ENCODE results near the gene ELMO1.

DNA sequence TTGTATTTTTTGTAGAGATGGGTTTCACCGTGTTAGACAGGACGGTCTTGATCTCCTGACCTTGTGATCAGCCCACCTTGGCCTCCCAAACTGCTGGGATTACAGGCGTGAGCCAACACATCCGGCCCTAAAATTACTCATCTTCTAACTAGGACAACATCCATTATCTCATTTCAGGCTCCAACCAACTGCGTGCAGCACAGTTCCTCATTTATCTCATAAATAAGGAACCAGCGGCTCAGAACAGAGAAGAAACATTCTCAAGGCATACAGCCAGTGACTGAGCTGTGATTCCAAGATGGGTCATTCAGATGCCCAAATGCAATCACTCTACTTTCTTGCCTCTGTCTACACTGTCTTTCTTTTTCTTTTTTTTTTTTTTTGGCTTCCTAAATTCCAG, 356.1 kb downstream of the ELMO1 start:
- TF ChIP-seq, protein P1, sequence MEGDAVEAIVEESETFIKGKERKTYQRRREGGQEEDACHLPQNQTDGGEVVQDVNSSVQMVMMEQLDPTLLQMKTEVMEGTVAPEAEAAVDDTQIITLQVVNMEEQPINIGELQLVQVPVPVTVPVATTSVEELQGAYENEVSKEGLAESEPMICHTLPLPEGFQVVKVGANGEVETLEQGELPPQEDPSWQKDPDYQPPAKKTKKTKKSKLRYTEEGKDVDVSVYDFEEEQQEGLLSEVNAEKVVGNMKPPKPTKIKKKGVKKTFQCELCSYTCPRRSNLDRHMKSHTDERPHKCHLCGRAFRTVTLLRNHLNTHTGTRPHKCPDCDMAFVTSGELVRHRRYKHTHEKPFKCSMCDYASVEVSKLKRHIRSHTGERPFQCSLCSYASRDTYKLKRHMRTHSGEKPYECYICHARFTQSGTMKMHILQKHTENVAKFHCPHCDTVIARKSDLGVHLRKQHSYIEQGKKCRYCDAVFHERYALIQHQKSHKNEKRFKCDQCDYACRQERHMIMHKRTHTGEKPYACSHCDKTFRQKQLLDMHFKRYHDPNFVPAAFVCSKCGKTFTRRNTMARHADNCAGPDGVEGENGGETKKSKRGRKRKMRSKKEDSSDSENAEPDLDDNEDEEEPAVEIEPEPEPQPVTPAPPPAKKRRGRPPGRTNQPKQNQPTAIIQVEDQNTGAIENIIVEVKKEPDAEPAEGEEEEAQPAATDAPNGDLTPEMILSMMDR (IDR thresholded peaks at IDR 0.05 in 2 of 3, conservative IDR thresholded peaks at IDR 0.05 in 1 of 3; ENCODE audit: borderline replicate concordance in 1 of 3, insufficient read depth in 1 of 3, low read depth in 2 of 3, low read length in 2 of 3): no peak
- TF ChIP-seq EZH2phosphoT487 (IDR thresholded peaks at IDR 0.05; ENCODE audit: borderline replicate concordance) (no peak), POLR2AphosphoS5 (IDR thresholded peaks at IDR 0.05; ENCODE audit: low read depth, low read length) (no peak)
